Immature natural killer cell (primary cell): Measurements from ENCODE around the gene ADGRF5. TPM values are rescaled to one million over a fixed set of nuclear protein-coding genes. Genes with fewer than 3 reads are reported as not detected.
"Not testable (repeated sequence)": the region's sequence is repeated elsewhere in the genome, so short reads cannot be mapped to it uniquely, and the experiment has no call there.

Experiments
- DNase-seq, 3 donors: peaks; one replicate each; pipeline ENCODE4 v3.0.0; 2022; ENCODE audit warnings: mixed read lengths in 1 of 3
- H3K27ac Mint-ChIP-seq, 6 donors: one replicate each; pipeline ENCODE4 v1.8.0; 2020; ENCODE audit warnings: mixed read lengths in 6 of 6, mild to moderate bottlenecking in 5 of 6, inconsistent platforms in 4 of 6, moderate library complexity in 3 of 6
- H3K27me3 Mint-ChIP-seq, 3 donors: one replicate each; pipeline ENCODE4 v1.8.0; 2020 to 2021; ENCODE audit warnings: low read depth in 3 of 3, mild to moderate bottlenecking in 3 of 3, mixed read lengths in 3 of 3, moderate library complexity in 3 of 3, inconsistent platforms in 1 of 3
- H3K36me3 Mint-ChIP-seq, 3 donors: one replicate each; pipeline ENCODE4 v1.8.0; 2020; ENCODE audit warnings: mixed read lengths in 3 of 3, inconsistent platforms in 2 of 3, mild to moderate bottlenecking in 2 of 3
- H3K4me1 Mint-ChIP-seq, 2 donors: one replicate each; pipeline ENCODE4 v1.8.0; 2020; ENCODE audit warnings: inconsistent platforms in 2 of 2, mild to moderate bottlenecking in 2 of 2, mixed read lengths in 2 of 2, moderate library complexity in 1 of 2
- H3K4me3 Mint-ChIP-seq, 5 donors: one replicate each; pipeline ENCODE4 v1.8.0; 2020; ENCODE audit warnings: mild to moderate bottlenecking in 5 of 5, mixed read lengths in 5 of 5, inconsistent platforms in 3 of 5, moderate library complexity in 3 of 5
- H3K9me3 Mint-ChIP-seq, 6 donors: one replicate each; pipeline ENCODE4 v1.8.0; 2020; ENCODE audit warnings: mild to moderate bottlenecking in 6 of 6, mixed read lengths in 6 of 6, inconsistent platforms in 4 of 6, moderate library complexity in 3 of 6
- polyA plus RNA-seq, 3 donors: library from polyadenylated mRNA; unstranded; fragments of 300-500 nt; fragmentation: Illumina TruSeq; gene quantifications; one replicate each; pipeline ENCODE4 v1.2.3, GENCODE V29; 2021

The ADGRF5 gene
- polyA plus RNA-seq, 3 donors from 2014 or later = not detected

DNA sequence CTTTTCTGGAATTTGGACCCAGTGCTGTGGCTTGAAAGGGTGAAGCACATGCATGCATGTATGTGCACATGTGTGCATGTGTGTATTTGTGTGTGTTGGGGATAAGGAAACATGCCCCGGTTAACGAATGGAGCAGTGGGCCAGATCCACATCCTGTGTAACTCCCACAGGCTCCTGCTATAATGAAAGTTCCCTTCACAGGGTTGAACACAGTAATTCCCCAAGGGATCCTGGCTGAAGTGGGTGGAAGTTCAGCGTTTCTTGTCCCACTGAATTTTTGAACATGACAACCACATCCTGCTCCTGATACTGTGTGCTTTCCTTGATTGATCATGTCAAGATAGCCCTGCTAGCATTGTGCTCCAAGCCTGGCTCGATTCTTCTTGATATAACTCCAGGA, 70.2 kb downstream of the ADGRF5 start:
- H3K9me3 Mint-ChIP-seq, H3K4me3 Mint-ChIP-seq: not testable (repeated sequence)

DNA sequence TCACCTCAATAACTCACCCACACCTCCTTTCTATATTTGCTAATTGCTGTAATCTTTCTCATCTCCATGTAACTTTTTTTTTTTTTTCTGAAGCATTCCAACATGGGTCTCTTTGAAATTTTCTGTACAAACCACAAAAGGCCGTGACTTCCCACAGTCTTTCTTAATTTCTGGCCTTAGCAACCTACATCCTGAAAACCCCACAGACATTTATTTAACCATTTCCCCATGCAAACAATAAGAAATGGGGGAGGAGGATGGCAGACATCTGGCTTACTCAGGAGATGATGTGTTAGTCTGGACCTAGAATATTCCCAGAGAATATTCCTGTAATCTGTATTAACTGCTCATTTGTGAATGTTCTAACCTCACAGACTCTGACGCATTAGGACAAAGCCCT, 70.9 kb downstream of the ADGRF5 start:
- H3K4me3 Mint-ChIP-seq = no peak overlapping the region
- H3K27me3 Mint-ChIP-seq = peaks cover 0 to 2% (median 0%) of the 10 kb centered on the region in 3 donors
- no peak overlapping the region for H3K27ac Mint-ChIP-seq
- H3K4me1 Mint-ChIP-seq = peaks cover 5% of the 10 kb centered on the region in 2 donors
- DNase-seq = no peak
- peaks cover 0 to 3% (median 0%) of the 10 kb centered on the region in 6 donors for H3K9me3 Mint-ChIP-seq
- H3K36me3 Mint-ChIP-seq = no peaks in the 10 kb centered on the region

More for the DNA sequence above, 70.2 kb downstream of the ADGRF5 start:
- H3K4me1 Mint-ChIP-seq, H3K27me3 Mint-ChIP-seq, DNase-seq, H3K27ac Mint-ChIP-seq, H3K36me3 Mint-ChIP-seq: not testable (repeated sequence)

DNA sequence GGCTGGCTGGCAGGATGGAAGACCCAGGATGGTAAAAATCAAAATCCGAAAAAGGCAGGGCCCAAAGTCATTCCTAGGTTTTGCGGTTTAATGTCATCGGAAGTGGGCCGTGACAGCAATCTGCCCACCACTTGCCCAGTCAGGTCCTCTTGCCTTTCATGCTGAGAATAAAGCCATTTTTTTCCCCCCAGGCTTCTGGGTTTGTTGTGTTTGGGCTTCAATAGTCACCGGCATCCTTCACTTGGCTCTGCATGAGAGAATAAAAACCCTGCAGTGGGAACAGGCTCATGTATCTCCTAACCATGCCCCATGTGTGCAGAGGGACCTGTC, 72.4 kb downstream of the ADGRF5 start:
- peaks cover 5% of the 10 kb centered on the region in 2 donors for H3K4me1 Mint-ChIP-seq
- peaks cover 0 to 3% (median 0%) of the 10 kb centered on the region in 3 donors for H3K27me3 Mint-ChIP-seq
- no peak overlapping the region for H3K4me3 Mint-ChIP-seq
- no peak overlapping the region for H3K27ac Mint-ChIP-seq
- no peak for DNase-seq
- H3K9me3 Mint-ChIP-seq = peaks cover 0 to 3% (median 0%) of the 10 kb centered on the region in 6 donors
- no peaks in the 10 kb centered on the region for H3K36me3 Mint-ChIP-seq

DNA sequence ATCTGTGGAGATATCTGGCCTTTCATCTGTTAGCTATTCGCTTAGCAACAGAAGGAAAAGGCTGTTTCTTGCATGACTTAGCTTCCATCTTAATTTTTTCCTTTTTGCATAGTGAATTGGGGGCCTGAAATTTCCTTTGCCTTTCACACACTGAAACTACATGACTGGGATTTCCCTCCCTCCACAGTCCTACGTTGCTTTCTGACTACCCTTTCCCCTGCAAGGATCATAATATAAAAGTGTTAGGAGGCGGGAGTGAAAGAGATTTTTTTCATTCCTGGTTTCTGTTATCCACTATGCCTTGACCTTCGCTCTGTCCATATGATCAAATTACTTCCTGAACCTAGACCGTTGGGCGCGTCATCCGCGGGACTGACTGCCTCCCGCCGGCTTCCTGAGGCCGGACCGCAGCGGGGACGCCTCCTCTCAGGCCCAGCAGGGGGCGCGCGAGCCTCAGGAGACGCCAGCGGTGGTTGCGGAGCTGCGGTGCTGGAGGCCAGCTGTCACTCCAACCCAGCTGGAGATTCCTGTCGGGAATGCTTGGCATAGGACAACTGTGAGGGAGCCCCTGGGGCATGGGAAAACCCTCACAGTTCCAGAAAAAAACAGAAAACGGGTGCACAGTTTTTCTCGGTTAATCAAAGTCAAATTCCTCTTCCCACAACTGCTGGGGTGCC, 72.9 kb downstream of the ADGRF5 start:
- H3K9me3 Mint-ChIP-seq = peaks cover 0 to 3% (median 0%) of the 10 kb centered on the region in 6 donors
- DNase-seq = peak; percentile 26 to 37 (median 34)
- H3K4me3 Mint-ChIP-seq = peak overlapping the region; percentile 28 to 79 (median 52)
- H3K27me3 Mint-ChIP-seq = peaks cover 0 to 3% (median 2%) of the 10 kb centered on the region in 3 donors
- no peaks in the 10 kb centered on the region for H3K36me3 Mint-ChIP-seq
- H3K4me1 Mint-ChIP-seq = peaks cover 5% of the 10 kb centered on the region in 2 donors
- no peak overlapping the region for H3K27ac Mint-ChIP-seq

DNA sequence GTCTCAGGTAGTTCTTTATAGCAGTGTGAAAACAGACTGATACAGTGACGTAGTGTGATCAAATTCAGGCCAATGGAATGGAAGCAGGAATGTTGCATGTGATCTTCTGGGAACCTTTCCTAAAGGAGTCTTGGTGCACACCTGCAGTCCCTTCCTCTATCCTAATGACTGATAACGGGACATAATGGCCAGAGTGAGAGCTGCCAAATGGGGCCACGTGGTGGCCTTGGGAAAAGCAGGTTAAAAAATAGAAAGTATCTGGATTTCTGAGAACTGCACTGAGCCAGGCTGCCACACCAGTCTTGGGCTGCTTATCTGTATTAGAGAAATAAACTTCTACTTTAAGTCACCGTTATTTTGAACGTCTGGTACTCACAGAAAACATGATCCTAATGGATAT, 76.6 kb downstream of the ADGRF5 start:
- H3K4me1 Mint-ChIP-seq = peaks cover 5% of the 10 kb centered on the region in 2 donors
- no peak overlapping the region for H3K27ac Mint-ChIP-seq
- no peak overlapping the region for H3K4me3 Mint-ChIP-seq
- no peaks in the 10 kb centered on the region for H3K36me3 Mint-ChIP-seq
- H3K9me3 Mint-ChIP-seq = peaks cover 8 to 26% (median 20%) of the 10 kb centered on the region in 6 donors
- DNase-seq = no peak
- peaks cover 0 to 3% (median 3%) of the 10 kb centered on the region in 3 donors for H3K27me3 Mint-ChIP-seq

DNA sequence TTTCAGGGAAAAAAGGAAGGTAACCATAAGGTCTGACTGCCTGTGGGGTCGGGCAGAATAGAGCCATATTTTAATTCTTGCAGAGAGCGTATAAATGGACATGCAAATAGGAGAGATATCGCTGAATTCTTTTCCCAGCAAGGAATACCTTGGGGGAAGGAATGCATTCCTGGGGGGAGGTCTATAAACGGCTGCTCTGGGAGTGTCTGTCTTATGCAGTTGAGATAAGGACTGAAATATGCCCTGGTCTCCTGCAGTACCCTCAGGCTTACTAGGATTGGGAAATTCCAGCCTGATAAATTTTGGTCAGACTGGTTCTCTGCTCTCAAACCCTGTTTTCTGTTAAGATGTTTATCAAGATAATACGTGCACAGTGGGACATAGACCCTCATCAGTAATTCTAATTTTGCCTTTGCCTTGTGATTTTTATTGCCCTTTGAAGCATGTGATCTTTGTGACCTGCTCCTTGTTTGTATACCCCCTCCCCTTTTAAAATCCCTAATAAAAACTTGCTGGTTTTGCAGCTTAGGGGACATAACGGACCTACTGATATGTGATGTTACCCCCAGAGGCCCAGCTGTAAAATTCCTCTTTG, 79.4 kb downstream of the ADGRF5 start:
- not testable (repeated sequence) for H3K27me3 Mint-ChIP-seq, H3K36me3 Mint-ChIP-seq, DNase-seq, H3K4me3 Mint-ChIP-seq, H3K27ac Mint-ChIP-seq, H3K4me1 Mint-ChIP-seq
- H3K9me3 Mint-ChIP-seq = peaks cover 10 to 26% (median 20%) of the 10 kb centered on the region in 6 donors

DNA sequence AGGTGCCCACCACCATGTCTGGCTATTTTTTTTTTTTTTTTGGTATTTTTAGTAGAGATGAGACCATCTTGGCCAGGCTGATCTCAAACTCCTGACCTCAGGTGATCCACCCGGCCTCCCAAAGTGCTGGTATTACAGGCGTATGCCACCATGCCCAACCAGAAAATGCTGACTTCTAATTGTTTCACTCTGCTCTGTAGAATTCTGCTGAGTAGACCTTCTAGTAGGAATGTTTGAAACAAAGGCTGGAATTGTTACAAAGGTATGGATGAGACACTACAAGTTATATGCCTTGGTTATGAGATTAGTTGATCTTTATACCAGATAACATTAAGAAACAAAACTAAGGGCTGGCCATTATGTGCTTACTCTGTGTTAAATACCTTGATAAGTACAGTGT, 83.7 kb downstream of the ADGRF5 start:
- peaks cover 9 to 24% (median 18%) of the 10 kb centered on the region in 6 donors for H3K9me3 Mint-ChIP-seq
- no peak for DNase-seq
- H3K27ac Mint-ChIP-seq = no peak overlapping the region
- H3K4me1 Mint-ChIP-seq = no peaks in the 10 kb centered on the region
- H3K27me3 Mint-ChIP-seq = peaks cover 0 to 2% (median 2%) of the 10 kb centered on the region in 3 donors
- H3K36me3 Mint-ChIP-seq = no peaks in the 10 kb centered on the region
- no peak overlapping the region for H3K4me3 Mint-ChIP-seq

DNA sequence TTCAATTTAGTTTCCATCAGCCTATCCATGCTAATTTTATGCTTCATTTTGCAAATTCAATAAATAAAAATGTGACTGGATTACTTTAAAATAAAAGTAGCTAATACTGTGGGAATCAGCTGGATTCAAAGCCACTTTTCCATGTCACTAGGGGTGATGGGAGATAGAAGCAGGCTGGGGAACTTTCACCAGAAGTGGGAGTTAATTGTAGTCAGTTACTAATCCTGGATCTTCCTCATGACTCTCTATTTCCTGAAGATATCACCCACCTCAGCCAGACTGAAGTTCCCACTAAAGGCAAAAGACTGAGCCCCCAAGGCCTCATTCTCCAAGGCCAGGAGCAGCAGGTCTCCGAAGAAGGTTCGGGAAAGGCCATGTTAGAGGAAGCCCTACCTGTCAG, 86.7 kb downstream of the ADGRF5 start:
- H3K9me3 Mint-ChIP-seq, H3K4me1 Mint-ChIP-seq, H3K27me3 Mint-ChIP-seq: not testable (repeated sequence)

DNA sequence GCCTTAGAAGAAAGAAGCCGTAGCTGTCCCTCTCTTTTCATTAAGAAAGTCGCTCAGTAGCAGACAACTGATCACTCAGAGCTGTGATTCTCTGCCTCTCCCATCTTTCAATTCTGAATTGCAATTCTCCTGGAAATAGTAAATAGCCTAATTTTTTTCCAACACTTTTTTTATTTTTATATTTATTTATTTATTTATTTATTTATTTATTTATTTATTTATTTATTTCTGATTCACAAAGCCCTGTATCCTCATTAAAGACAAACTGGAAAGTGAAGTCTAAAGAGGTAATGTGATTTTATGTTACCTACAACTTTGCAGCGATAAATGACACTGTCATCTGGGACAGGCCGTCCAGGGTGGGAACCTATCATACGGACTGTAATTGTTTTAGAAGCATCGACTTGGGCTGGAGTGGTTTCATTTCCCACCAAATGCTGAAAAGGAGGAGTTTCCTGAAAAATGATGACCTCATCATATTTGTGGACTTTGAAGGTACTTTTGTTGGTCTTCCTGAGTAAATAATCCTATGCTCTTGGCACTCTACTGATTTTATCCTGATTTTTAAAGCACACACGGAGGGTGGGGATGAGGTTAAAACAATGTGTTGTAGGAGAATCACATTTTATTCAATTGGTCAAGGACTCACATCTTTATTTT, 87.4 kb downstream of the ADGRF5 start:
- not testable (repeated sequence) for H3K4me1 Mint-ChIP-seq, H3K9me3 Mint-ChIP-seq, DNase-seq, H3K36me3 Mint-ChIP-seq, H3K27ac Mint-ChIP-seq, H3K4me3 Mint-ChIP-seq, H3K27me3 Mint-ChIP-seq

More for the DNA sequence above, 86.7 kb downstream of the ADGRF5 start:
- H3K36me3 Mint-ChIP-seq, H3K27ac Mint-ChIP-seq, H3K4me3 Mint-ChIP-seq, DNase-seq: not testable (repeated sequence)

DNA sequence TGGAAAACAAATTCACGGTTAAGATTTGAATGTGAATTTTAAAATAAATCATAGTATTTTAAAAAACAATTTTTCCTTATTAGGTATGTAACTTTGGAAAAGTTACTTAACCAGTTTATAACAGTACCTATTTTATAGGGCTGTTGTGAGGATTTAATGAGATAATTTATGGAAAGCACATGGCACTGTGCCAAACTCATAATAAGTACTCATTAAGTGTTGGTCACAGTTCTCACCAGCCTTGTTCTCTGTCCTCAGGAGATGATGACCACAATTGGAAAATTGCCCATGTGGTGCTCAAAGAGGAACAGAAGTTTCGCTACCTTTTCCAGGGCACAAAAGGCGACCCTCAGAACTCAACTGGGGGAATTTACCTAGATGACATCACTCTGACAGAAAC, 88.9 kb downstream of the ADGRF5 start:
- H3K4me3 Mint-ChIP-seq = no peak overlapping the region
- DNase-seq = no peak
- no peaks in the 10 kb centered on the region for H3K4me1 Mint-ChIP-seq
- peaks cover 0 to 3% (median 0%) of the 10 kb centered on the region in 3 donors for H3K27me3 Mint-ChIP-seq
- H3K9me3 Mint-ChIP-seq = no peaks in the 10 kb centered on the region
- H3K36me3 Mint-ChIP-seq = no peaks in the 10 kb centered on the region
- no peak overlapping the region for H3K27ac Mint-ChIP-seq

DNA sequence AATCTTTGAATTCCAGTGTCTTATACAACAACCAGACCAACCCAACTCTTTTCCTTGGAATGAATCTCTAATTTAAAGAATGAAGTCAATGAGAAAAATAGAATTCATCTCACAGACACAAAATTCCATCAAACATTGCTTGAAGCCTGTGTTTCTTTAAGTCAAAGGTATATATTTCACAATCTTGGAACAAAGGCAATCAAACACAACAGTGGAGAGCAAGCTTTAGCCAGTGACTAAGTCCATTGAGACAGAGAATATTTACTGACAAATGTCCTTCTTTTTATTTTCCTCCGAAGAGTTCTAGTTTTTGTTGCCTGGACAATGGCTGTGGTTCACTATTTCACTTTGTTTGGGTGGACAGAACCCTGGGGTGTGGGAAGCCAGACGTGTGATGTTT, 92.8 kb downstream of the ADGRF5 start:
- Mint-ChIP-seq H3K9me3 (no peaks in the 10 kb centered on the region), H3K4me3 (no peak overlapping the region), H3K27ac (no peak overlapping the region), H3K36me3 (no peaks in the 10 kb centered on the region), H3K4me1 (no peaks in the 10 kb centered on the region), H3K27me3 (peaks cover 0 to 3% (median 0%) of the 10 kb centered on the region in 3 donors)
- no peak for DNase-seq

DNA sequence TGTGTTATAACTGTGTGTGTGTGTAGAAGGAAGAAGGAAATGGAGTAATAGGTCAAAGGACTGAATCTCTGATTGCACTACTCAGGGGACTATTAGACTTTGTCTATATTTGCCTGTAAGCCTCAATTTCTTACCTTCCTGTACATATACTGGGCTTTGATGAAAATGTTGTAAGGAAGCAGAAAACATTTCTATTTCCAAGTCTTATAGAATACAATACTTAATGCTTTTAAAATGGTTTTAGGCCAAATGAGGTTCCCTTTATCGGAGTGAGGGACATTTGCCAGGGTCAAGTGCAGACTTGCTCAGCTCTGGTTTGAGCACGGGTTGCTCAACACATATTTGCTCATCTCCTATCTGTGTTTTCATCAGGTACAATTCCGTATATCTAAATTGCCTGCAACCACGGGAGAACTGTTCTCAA, 100.3 kb downstream of the ADGRF5 start:
- no peak overlapping the region for H3K27ac Mint-ChIP-seq
- H3K9me3 Mint-ChIP-seq = peaks cover 0 to 2% (median 0%) of the 10 kb centered on the region in 6 donors
- peaks cover 0 to 5% (median 2%) of the 10 kb centered on the region in 3 donors for H3K27me3 Mint-ChIP-seq
- H3K4me3 Mint-ChIP-seq = no peak overlapping the region
- no peaks in the 10 kb centered on the region for H3K4me1 Mint-ChIP-seq
- no peaks in the 10 kb centered on the region for H3K36me3 Mint-ChIP-seq
- DNase-seq = no peak

DNA sequence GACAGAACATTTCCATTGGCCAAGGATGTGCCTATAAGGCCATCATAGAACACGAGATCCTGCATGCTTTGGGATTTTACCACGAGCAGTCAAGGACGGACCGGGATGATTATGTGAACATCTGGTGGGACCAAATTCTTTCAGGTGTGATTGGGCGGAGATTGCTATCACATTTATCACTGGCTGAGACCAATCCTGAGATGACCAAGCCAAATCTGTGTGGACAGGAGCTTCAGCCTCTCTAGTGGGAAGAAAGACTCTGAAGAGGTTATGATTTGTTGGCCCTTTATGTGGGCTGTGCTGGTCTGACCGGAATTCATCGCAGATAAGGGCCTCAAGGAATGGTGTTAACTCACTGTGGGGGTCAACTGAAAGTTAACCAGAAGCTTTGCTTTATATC, 102.2 kb downstream of the ADGRF5 start:
- Mint-ChIP-seq H3K9me3 (peaks cover 0 to 6% (median 0%) of the 10 kb centered on the region in 6 donors), H3K4me3 (no peak overlapping the region), H3K27ac (no peak overlapping the region), H3K36me3 (no peaks in the 10 kb centered on the region), H3K27me3 (peaks cover 0 to 5% (median 4%) of the 10 kb centered on the region in 3 donors), H3K4me1 (no peaks in the 10 kb centered on the region)
- DNase-seq = no peak

DNA sequence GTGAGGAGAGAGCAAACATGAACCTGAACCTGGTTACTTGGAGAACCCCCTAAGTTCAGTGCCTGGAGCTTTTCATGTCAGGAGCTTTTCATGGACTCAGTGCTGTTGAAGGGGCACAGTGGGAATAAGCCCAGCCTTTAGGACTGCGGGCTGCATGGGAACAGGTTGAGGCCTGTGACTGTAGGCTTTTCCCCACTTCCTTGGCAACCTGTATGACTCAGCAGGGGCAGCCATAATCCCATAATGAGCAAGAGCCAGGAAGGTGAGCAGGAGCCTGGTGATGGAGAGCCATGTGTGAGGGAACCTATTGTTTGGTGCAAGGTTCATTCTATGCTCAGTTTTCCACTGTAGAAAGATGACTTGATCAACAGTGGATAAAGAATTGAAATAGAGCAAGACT, 105.1 kb downstream of the ADGRF5 start:
- Mint-ChIP-seq H3K9me3 (peaks cover 0 to 12% (median 0%) of the 10 kb centered on the region in 6 donors), H3K27ac (no peak overlapping the region), H3K36me3 (no peaks in the 10 kb centered on the region), H3K4me3 (no peak overlapping the region), H3K27me3 (peaks cover 2 to 4% (median 3%) of the 10 kb centered on the region in 3 donors), H3K4me1 (no peaks in the 10 kb centered on the region)
- DNase-seq = no peak
